ENCODE data around the gene MLLT3.

Gene MLLT3

DNA sequence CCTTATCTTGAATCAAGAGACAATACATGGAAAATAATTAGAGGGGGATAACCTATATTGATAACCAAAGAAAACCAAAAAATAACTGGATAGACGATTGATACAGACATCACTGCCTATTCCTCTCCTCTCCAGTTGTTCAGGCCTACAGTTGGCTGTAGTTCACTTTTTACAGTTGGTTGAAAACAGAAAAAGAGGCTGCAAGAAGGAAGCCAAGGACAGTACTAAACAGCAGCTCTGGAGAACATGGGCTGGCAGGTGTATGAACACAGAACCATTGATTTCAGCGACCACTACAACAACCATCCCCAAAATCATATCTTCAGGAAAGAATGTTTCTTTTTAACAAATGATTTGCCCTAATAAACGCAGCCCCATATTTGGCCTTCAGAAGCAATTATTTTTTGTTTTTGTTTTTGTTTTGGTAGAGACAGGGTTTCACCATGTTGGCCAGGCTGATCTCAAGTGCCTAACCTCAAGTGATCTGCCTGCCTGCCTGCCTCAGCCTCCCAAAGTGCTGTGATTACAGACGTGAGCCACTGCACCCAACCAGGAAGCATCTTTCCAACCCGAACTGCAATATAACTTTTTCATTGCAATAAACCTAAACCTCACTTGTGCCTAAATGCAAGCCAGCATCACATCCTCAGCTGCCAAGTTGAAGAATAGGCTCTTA is 64.3 kb downstream of the MLLT3 start:
- Histone ChIP-seq H3K4me1 (ENCODE audit: insufficient read depth, poor library complexity, severe bottlenecking) (peaks cover 35% of the 10 kb centered on the region), H3K4me3 (ENCODE audit: severe bottlenecking) (no peak overlapping the region)

DNA sequence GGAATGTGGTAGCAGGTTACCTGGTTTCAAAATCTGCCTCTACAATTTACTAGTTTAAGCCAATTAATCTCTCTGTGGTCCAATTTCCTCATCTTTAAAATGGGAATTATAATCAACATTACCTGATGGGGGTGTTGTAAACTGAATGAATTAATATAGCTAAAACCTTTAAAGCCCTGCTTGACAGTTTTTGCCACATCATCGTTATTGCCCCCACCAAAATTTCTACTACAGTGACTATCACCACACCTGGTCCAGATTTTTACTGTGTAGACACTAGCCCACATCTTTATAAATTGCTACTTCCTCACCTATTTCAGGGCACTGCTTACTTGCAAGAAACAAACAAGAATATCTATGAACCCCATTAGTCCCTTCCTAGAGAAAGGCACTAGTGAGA is 65.0 kb downstream of the MLLT3 start:
- no peaks in the 10 kb centered on the region for H3K27me3 ChIP-seq (ENCODE audit: insufficient read depth, poor library complexity, severe bottlenecking)
- DNase-seq (ENCODE audit: low spot score) (no peak), ATAC-seq (ENCODE audit: low read depth) (no peak)
- no peak overlapping the region for H3K4me3 ChIP-seq (ENCODE audit: severe bottlenecking)
- peaks cover 42% of the 10 kb centered on the region for H3K4me1 ChIP-seq (ENCODE audit: insufficient read depth, poor library complexity, severe bottlenecking)
- TF ChIP-seq, protein P1, sequence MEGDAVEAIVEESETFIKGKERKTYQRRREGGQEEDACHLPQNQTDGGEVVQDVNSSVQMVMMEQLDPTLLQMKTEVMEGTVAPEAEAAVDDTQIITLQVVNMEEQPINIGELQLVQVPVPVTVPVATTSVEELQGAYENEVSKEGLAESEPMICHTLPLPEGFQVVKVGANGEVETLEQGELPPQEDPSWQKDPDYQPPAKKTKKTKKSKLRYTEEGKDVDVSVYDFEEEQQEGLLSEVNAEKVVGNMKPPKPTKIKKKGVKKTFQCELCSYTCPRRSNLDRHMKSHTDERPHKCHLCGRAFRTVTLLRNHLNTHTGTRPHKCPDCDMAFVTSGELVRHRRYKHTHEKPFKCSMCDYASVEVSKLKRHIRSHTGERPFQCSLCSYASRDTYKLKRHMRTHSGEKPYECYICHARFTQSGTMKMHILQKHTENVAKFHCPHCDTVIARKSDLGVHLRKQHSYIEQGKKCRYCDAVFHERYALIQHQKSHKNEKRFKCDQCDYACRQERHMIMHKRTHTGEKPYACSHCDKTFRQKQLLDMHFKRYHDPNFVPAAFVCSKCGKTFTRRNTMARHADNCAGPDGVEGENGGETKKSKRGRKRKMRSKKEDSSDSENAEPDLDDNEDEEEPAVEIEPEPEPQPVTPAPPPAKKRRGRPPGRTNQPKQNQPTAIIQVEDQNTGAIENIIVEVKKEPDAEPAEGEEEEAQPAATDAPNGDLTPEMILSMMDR (IDR thresholded peaks at IDR 0.05; ENCODE audit: poor library complexity, severe bottlenecking): no peak
- no peaks in the 10 kb centered on the region for H3K36me3 ChIP-seq (ENCODE audit: low read depth)
- no peaks in the 10 kb centered on the region for H3K9me3 ChIP-seq (ENCODE audit: severe bottlenecking)
- no peak overlapping the region for H3K27ac ChIP-seq (ENCODE audit: poor library complexity, severe bottlenecking)

More for the DNA sequence above, 64.3 kb downstream of the MLLT3 start:
- DNase-seq (ENCODE audit: low spot score): no peak
- no peaks in the 10 kb centered on the region for H3K27me3 ChIP-seq (ENCODE audit: insufficient read depth, poor library complexity, severe bottlenecking)
- no peaks in the 10 kb centered on the region for H3K36me3 ChIP-seq (ENCODE audit: low read depth)
- no peaks in the 10 kb centered on the region for H3K9me3 ChIP-seq (ENCODE audit: severe bottlenecking)
- H3K27ac ChIP-seq (ENCODE audit: poor library complexity, severe bottlenecking): peak overlapping the region; percentile 60
- no peak for ATAC-seq (ENCODE audit: low read depth)
- TF ChIP-seq, protein P1 (IDR thresholded peaks at IDR 0.05; ENCODE audit: poor library complexity, severe bottlenecking): no peak

DNA sequence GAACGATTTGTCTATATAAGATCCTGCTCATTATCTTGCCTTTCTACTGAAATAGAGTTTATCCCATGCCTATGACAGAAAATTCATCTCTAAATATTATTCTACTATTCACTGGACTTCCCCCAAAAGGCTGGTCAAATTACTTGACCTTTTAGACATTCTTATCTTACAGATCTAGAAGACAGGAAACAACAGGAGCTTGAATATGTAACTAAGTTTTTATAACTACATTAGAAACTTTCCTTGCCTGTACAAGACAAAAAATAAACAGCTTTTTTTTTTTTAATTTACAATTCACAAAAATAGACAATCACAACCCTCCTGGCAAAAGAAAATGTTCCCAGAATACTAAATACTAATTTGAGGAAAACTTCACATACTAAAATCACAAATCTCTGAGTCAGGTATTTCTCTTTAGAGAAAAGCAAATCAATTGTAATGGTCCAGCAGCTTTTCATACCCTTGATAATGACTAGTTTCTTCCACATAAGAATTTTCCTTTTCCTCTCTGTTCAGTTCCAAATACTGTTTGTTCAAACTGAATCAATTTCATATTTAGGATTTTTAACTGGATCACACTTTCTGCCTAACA is 68.6 kb downstream of the MLLT3 start:
- Histone ChIP-seq H3K4me3 (ENCODE audit: severe bottlenecking) (no peak overlapping the region), H3K27ac (ENCODE audit: poor library complexity, severe bottlenecking) (peak overlapping the region; percentile 28), H3K4me1 (ENCODE audit: insufficient read depth, poor library complexity, severe bottlenecking) (peaks cover 50% of the 10 kb centered on the region), H3K27me3 (ENCODE audit: insufficient read depth, poor library complexity, severe bottlenecking) (no peaks in the 10 kb centered on the region), H3K36me3 (ENCODE audit: low read depth) (no peaks in the 10 kb centered on the region), H3K9me3 (ENCODE audit: severe bottlenecking) (no peaks in the 10 kb centered on the region)
- TF ChIP-seq, protein P1 (IDR thresholded peaks at IDR 0.05; ENCODE audit: poor library complexity, severe bottlenecking): no peak
- DNase-seq (ENCODE audit: low spot score): no peak
- ATAC-seq (ENCODE audit: low read depth): 0 out of 3 replicates have a peak, but pooled peaks have one; percentile 4

DNA sequence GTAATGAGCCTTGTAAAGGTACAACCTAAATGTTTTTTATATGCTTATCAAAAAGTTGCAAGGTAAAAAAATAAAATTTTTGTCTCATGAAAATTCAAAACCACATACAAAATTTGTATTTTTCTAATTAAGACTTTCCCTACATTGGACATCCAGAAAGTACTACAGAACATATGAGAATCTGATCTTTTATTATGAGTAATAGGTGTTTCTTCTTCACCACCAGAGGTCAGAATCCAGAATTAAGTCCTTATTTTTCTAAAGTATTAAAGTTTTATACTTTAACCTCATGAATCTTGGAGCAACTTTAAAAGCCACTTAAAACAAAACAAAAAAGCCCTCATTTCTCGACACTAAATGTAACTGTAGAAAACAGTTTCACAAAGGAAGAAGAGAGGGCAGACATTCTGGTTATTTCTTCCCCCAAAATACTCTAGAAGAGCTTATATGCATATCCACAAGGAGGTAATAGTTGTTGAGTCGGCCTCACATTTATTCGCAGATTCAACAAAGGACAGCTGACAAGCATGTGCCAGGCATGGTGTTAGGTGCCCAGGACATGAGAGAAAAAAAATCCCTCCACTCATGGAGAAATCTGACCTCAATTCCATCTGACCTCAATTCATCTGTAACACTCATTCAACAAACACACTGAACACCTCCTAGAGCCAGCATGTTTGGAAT is 69.3 kb downstream of the MLLT3 start:
- no peaks in the 10 kb centered on the region for H3K9me3 ChIP-seq (ENCODE audit: severe bottlenecking)
- peaks cover 44% of the 10 kb centered on the region for H3K4me1 ChIP-seq (ENCODE audit: insufficient read depth, poor library complexity, severe bottlenecking)
- no peaks in the 10 kb centered on the region for H3K36me3 ChIP-seq (ENCODE audit: low read depth)
- DNase-seq (ENCODE audit: low spot score): no peak
- H3K27me3 ChIP-seq (ENCODE audit: insufficient read depth, poor library complexity, severe bottlenecking): no peaks in the 10 kb centered on the region
- H3K27ac ChIP-seq (ENCODE audit: poor library complexity, severe bottlenecking): peak overlapping the region; percentile 28
- TF ChIP-seq, protein P1 (IDR thresholded peaks at IDR 0.05; ENCODE audit: poor library complexity, severe bottlenecking): peak; percentile 68
- no peak overlapping the region for H3K4me3 ChIP-seq (ENCODE audit: severe bottlenecking)
- ATAC-seq (ENCODE audit: low read depth): 0 out of 3 replicates have a peak, but pooled peaks have one; percentile 9

All from RWPE2 (cell line).